NOMO-1 (cell line): ENCODE data around the gene SCGB1C2.
"Not testable (repeated sequence)": the region's sequence is repeated elsewhere in the genome, so short reads cannot be mapped to it uniquely, and the experiment has no call there.

Experiments
- DNase-seq, 2 experiments: peaks; one replicate each; lab custom pipeline; 2025; ENCODE audit not compliant: unreplicated experiment in 2 of 2; lab: John Stamatoyannopoulos, UW

Gene SCGB1C2

GRCh38 chr17:137166-137807 is at the start of gene SCGB1C2:
Gene SCGB1C2 (plus strand): TSS chr17:137569. CDS start chr17:137591, 22 bp downstream.
- not testable (repeated sequence) for DNase-seq

- not testable (repeated sequence) for DNase-seq
These were observed 24.3 kb upstream of the SCGB1C2 start for GRCh38 chr17:113111-113510.

GRCh38 chr17:118339-118917 is 18.9 kb upstream of the SCGB1C2 start:
- not testable (repeated sequence) for DNase-seq

- not testable (repeated sequence) for DNase-seq
These were observed 3.4 kb upstream of the SCGB1C2 start for GRCh38 chr17:133932-134331.

- not testable (repeated sequence) for DNase-seq
These were observed 3.0 kb upstream of the SCGB1C2 start for GRCh38 chr17:134332-134785.

GRCh38 chr17:135022-135421 is 2.3 kb upstream of the SCGB1C2 start:
- not testable (repeated sequence) for DNase-seq

- not testable (repeated sequence) for DNase-seq
These were observed 1.5 kb upstream of the SCGB1C2 start for GRCh38 chr17:135895-136294.

- not testable (repeated sequence) for DNase-seq
These were observed 838 bp upstream of the SCGB1C2 start for GRCh38 chr17:136531-136930.

GRCh38 chr17:139401-140205 is 2.2 kb downstream of the SCGB1C2 start:
- not testable (repeated sequence) for DNase-seq

GRCh38 chr17:142102-142661 is 4.8 kb downstream of the SCGB1C2 start:
- DNase-seq = no peak

GRCh38 chr17:142876-143784 is 5.8 kb downstream of the SCGB1C2 start:
- DNase-seq = no peak

GRCh38 chr17:143785-144281 is 6.5 kb downstream of the SCGB1C2 start:
- DNase-seq = peak; percentile 63 to 84

- DNase-seq = no peak
These were observed 7.7 kb downstream of the SCGB1C2 start for GRCh38 chr17:144936-145670.

- DNase-seq = no peak
These were observed 8.5 kb downstream of the SCGB1C2 start for GRCh38 chr17:145671-146541.

GRCh38 chr17:146546-146945 is 9.2 kb downstream of the SCGB1C2 start:
- no peak for DNase-seq

GRCh38 chr17:146983-147761 is 9.8 kb downstream of the SCGB1C2 start:
- no peak for DNase-seq
